Lung (tissue), 12 donors: ENCODE measurements around the gene EIF4EBP2. TPM values are rescaled to one million over a fixed set of nuclear protein-coding genes. Genes with fewer than 3 reads are reported as not detected.
A peak's percentile ranks its signal among the peaks of the same experiment; 100 is the strongest.

Experiments
- ATAC-seq: fragments of 200-7000 bp; cut with Tn5 transposase; one replicate; pipeline ENCODE4 v1.9.1; 2020; ENCODE audit warnings: moderate number of reproducible peaks; ENCODE audit not compliant: insufficient read depth, low FRiP score
- DNase-seq, 3 donors: peaks; one replicate each; pipeline ENCODE4 v3.0.0-alpha.2; 2013 to 2017
- H3K27ac ChIP-seq, 2 donors: one replicate each; pipeline ENCODE4 v1.5.1; 2013; ENCODE audit warnings: mild to moderate bottlenecking in 2 of 2, moderate library complexity in 2 of 2, control low read depth in 1 of 2, inconsistent platforms in 1 of 2, low read depth in 1 of 2, low read length in 1 of 2
- H3K27me3 ChIP-seq, 3 donors: one replicate each; pipeline ENCODE4 v1.5.1; 2013; ENCODE audit warnings: low read length in 2 of 3; ENCODE audit not compliant: control insufficient read depth in 3 of 3, insufficient read depth in 3 of 3
- H3K36me3 ChIP-seq, 4 donors: one replicate each; pipeline ENCODE4 v1.5.1; 2013; ENCODE audit warnings: low read length in 4 of 4, mild to moderate bottlenecking in 1 of 4, moderate library complexity in 1 of 4; ENCODE audit not compliant: control insufficient read depth in 4 of 4, insufficient read depth in 4 of 4
- H3K4me1 ChIP-seq, 5 donors: one replicate each; pipeline ENCODE4 v1.5.1; 2013; ENCODE audit warnings: low read length in 5 of 5, mild to moderate bottlenecking in 2 of 5, moderate library complexity in 1 of 5; ENCODE audit not compliant: control insufficient read depth in 5 of 5, insufficient read depth in 5 of 5
- H3K4me3 ChIP-seq: one replicate; pipeline ENCODE4 v1.5.1; 2013; ENCODE audit warnings: mild to moderate bottlenecking, control low read depth, moderate library complexity
- H3K9ac ChIP-seq, 2 donors: one replicate each; pipeline ENCODE4 v1.5.1; 2013; ENCODE audit warnings: low read length in 2 of 2, control low read depth in 1 of 2; ENCODE audit not compliant: insufficient read depth in 1 of 2
- H3K9me3 ChIP-seq, 4 donors: one replicate each; pipeline ENCODE4 v1.5.1; 2013; ENCODE audit warnings: low read length in 3 of 4, mild to moderate bottlenecking in 1 of 4, moderate library complexity in 1 of 4; ENCODE audit not compliant: control insufficient read depth in 4 of 4, insufficient read depth in 3 of 4
- CTCF ChIP-seq: IDR thresholded peaks from 2 replicates; pipeline ENCODE4 v1.5.1; 2012; ENCODE audit warnings: mild to moderate bottlenecking; ENCODE audit errors: control extremely low read depth, extremely low read depth
- WGBS, 2 donors: extraction: QIAGEN DNeasy Blood & Tissue Kit; methylation state at CpG; one replicate each; pipeline ENCODE4 v1.1.7; 2013; 5-methylcytosine and 5-hydroxymethylcytosine counted together
- polyA plus RNA-seq, 2 donors: library from polyadenylated mRNA; stranded (reverse); fragments of 200-250 nt; gene quantifications; one replicate each; pipeline ENCODE4 v1.2.1, GENCODE V29; 2013
- total RNA-seq, 2 donors: library from RNA; depleted of rRNA in 1 of 2; stranded (reverse); fragments of >200 nt in 1 of 2; gene quantifications; one replicate each; pipeline ENCODE4 v1.2.1, GENCODE V29; 2014 to 2021
- donor health status: control.
- donor health status: control.
- donor health status: Bipolar disorder and iron deficiency.
- donor health status: healthy.
- donor health status: DM: yes; HTN: yes; CAD: no.

The EIF4EBP2 gene
- total and polyA plus RNA-seq, 4 donors: 21.8 to 63.3 (median 41.3) TPM

GRCh38 chr10:70440296-70441160, 36.6 kb downstream of the EIF4EBP2 start:
- DNase-seq (peak in 1 of 3 donors; percentile 31), ATAC-seq (no peak)
- Histone ChIP-seq H3K27ac (no peak overlapping the region), H3K36me3 (peaks cover 0 to 6% (median 1%) of the 10 kb centered on the region in 4 donors), H3K9ac (no peak overlapping the region), H3K9me3 (no peaks in the 10 kb centered on the region), H3K4me3 (no peak overlapping the region), H3K4me1 (peaks cover 0 to 20% (median 1%) of the 10 kb centered on the region in 5 donors), H3K27me3 (peaks cover 0 to 49% (median 35%) of the 10 kb centered on the region in 3 donors)
- WGBS, 2 donors: 3 to 5% methylated on average over 57 to 69 of the region's 69 CpGs
- TF ChIP-seq CTCF: no peak

GRCh38 chr10:70441161-70441894, 37.4 kb downstream of the EIF4EBP2 start, which contains the start of gene NODAL:
TSS of gene NODAL (minus strand) at chr10:70441681. CDS start at chr10:70441667, 14 bp downstream.
- H3K27me3 ChIP-seq: peaks cover 0 to 49% (median 35%) of the 10 kb centered on the region in 3 donors
- peak in 1 of 3 donors; percentile 26 for DNase-seq
- H3K27ac ChIP-seq: no peak within 1 kb of the TSS
- no peak within 1 kb of the TSS for H3K9ac ChIP-seq
- peaks cover 0 to 26% (median 5%) of the 10 kb centered on the region in 5 donors for H3K4me1 ChIP-seq
- TF ChIP-seq CTCF: no peak
- no peaks in the 10 kb centered on the region for H3K9me3 ChIP-seq
- no peak within 1 kb of the TSS for H3K4me3 ChIP-seq
- WGBS, 2 donors: 7 to 14% methylated on average over 50 to 60 of the region's 60 CpGs
- no peak for ATAC-seq
- H3K36me3 ChIP-seq: no peaks in the 10 kb centered on the region

- 33 to 40% methylated on average over 12 of the region's 12 CpGs for WGBS, 2 donors
Observed at GRCh38 chr10:70441895-70442309, 38.0 kb downstream of the EIF4EBP2 start.

More at GRCh38 chr10:70441895-70442309, 38.0 kb downstream of the EIF4EBP2 start:
- H3K27me3 ChIP-seq: peaks cover 0 to 49% (median 35%) of the 10 kb centered on the region in 3 donors
- no peaks in the 10 kb centered on the region for H3K36me3 ChIP-seq
- peaks cover 0 to 26% (median 5%) of the 10 kb centered on the region in 5 donors for H3K4me1 ChIP-seq
- no peak overlapping the region for H3K4me3 ChIP-seq
- no peak overlapping the region for H3K27ac ChIP-seq
- DNase-seq: no peak
- no peaks in the 10 kb centered on the region for H3K9me3 ChIP-seq
- no peak for ATAC-seq
- TF ChIP-seq CTCF: no peak
- no peak overlapping the region for H3K9ac ChIP-seq
